CD4-positive, CD25-positive, alpha-beta regulatory T cell (primary cell): ENCODE results near the gene SEMA6B. TPM values are rescaled to one million over a fixed set of nuclear protein-coding genes. Genes with fewer than 3 reads are reported as not detected.
"Not testable (repeated sequence)": the region's sequence is repeated elsewhere in the genome, so short reads cannot be mapped to it uniquely, and the experiment has no call there.

Source experiments
- ATAC-seq, 2 donors: fragments of 150-1000 bp; cut with Tn5 transposase; one replicate each; pipeline ENCODE4 v1.10.0; 2021; ENCODE audit warnings: low read depth in 2 of 2, moderate number of reproducible peaks in 2 of 2, moderate library complexity in 1 of 2
- DNase-seq, 3 donors: peaks; one replicate each; pipeline versions ENCODE4 v3.0.0 to v3.0.0-alpha.2; 2012 to 2022; ENCODE audit warnings: mixed read lengths in 1 of 3
- H3K27ac ChIP-seq: one replicate; pipeline ENCODE4 v1.7.0; 2013; ENCODE audit warnings: mild to moderate bottlenecking, low read length; ENCODE audit not compliant: insufficient read depth, poor library complexity, severe bottlenecking
- H3K27me3 ChIP-seq: one replicate; pipeline ENCODE4 v1.7.0; 2013; ENCODE audit warnings: low read length; ENCODE audit not compliant: control insufficient read depth, insufficient read depth
- H3K36me3 ChIP-seq: one replicate; pipeline ENCODE4 v1.7.0; 2013; ENCODE audit warnings: mild to moderate bottlenecking, low read length, moderate library complexity; ENCODE audit not compliant: control insufficient read depth, insufficient read depth
- H3K4me1 ChIP-seq: 2 replicates; pipeline ENCODE4 v1.7.0; 2013; ENCODE audit warnings: mild to moderate bottlenecking, low read length; ENCODE audit not compliant: insufficient read depth, control insufficient read depth, poor library complexity, severe bottlenecking
- H3K4me3 ChIP-seq: one replicate; pipeline ENCODE4 v1.7.0; 2013; ENCODE audit warnings: low read depth, mild to moderate bottlenecking, low read length, moderate library complexity
- H3K9me3 ChIP-seq, 2 experiments: 1 replicate in 1 of 2; 2 replicates in 1 of 2; pipeline ENCODE4 v1.7.0; 2013; ENCODE audit warnings: low read length in 2 of 2, mild to moderate bottlenecking in 1 of 2, moderate library complexity in 1 of 2; ENCODE audit not compliant: control insufficient read depth in 2 of 2
- H3K27ac Mint-ChIP-seq, 3 donors: one replicate each; pipeline ENCODE4 v1.8.0; 2020 to 2022; ENCODE audit warnings: mild to moderate bottlenecking in 3 of 3, mixed read lengths in 3 of 3, moderate library complexity in 2 of 3
- H3K27me3 Mint-ChIP-seq: one replicate; pipeline ENCODE4 v1.8.0; 2022; ENCODE audit warnings: mild to moderate bottlenecking, mixed read lengths
- H3K36me3 Mint-ChIP-seq: one replicate; pipeline ENCODE4 v1.8.0; 2020; ENCODE audit warnings: mixed read lengths
- H3K4me1 Mint-ChIP-seq, 4 donors: one replicate each; pipeline ENCODE4 v1.8.0; 2020 to 2022; ENCODE audit warnings: mixed read lengths in 4 of 4, mild to moderate bottlenecking in 1 of 4
- H3K4me3 Mint-ChIP-seq, 4 donors: one replicate each; pipeline ENCODE4 v1.8.0; 2020 to 2022; ENCODE audit warnings: mild to moderate bottlenecking in 4 of 4, mixed read lengths in 4 of 4, moderate library complexity in 3 of 4
- H3K9me3 Mint-ChIP-seq, 7 donors: one replicate each; pipeline ENCODE4 v1.8.0; 2020 to 2022; ENCODE audit warnings: mixed read lengths in 7 of 7, mild to moderate bottlenecking in 3 of 7, moderate library complexity in 2 of 7
- polyA plus RNA-seq, 4 donors: library from polyadenylated mRNA; unstranded; fragments of 300-500 nt; fragmentation: Illumina TruSeq; gene quantifications; one replicate each; pipeline ENCODE4 v1.2.3, GENCODE V29; 2021
- total RNA-seq: library from RNA; stranded (reverse); gene quantifications from one replicate; pipeline ENCODE4 v1.2.3, GENCODE V29; 2022

Gene SEMA6B
- total and polyA plus RNA-seq, 5 donors from 2014 or later = not detected

DNA sequence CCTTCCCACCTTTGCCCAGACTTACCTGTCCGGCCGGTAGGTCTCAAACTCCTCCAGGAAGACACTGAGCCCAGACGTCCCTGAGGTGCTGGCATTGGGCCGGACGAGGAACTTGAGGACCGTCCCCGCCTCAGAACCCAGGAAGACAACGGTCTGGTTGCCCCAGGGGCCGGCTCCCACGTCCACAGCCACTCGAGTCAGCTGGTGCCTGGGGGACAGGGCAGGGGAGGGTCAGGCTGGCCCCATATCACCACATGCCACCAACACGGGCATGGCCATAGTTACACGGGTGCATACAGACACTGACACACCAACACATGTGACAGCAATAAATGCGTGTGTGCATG lies 11.3 kb downstream of the SEMA6B start:
- DNase-seq = no peak
- H3K36me3 Mint-ChIP-seq = peaks cover 4% of the 10 kb centered on the region
- ATAC-seq = no peak
- no peak overlapping the region for H3K27ac Mint-ChIP-seq
- H3K4me1 Mint-ChIP-seq = no peaks in the 10 kb centered on the region
- no peaks in the 10 kb centered on the region for H3K4me1 ChIP-seq
- H3K36me3 ChIP-seq = no peaks in the 10 kb centered on the region
- H3K27ac ChIP-seq = no peak overlapping the region
- H3K4me3 ChIP-seq = no peak overlapping the region
- no peaks in the 10 kb centered on the region for H3K9me3 ChIP-seq
- H3K9me3 Mint-ChIP-seq = peaks cover 0 to 5% (median 0%) of the 10 kb centered on the region in 7 donors
- H3K4me3 Mint-ChIP-seq = no peak overlapping the region
- no peaks in the 10 kb centered on the region for H3K27me3 ChIP-seq
- peaks cover 4% of the 10 kb centered on the region for H3K27me3 Mint-ChIP-seq

DNA sequence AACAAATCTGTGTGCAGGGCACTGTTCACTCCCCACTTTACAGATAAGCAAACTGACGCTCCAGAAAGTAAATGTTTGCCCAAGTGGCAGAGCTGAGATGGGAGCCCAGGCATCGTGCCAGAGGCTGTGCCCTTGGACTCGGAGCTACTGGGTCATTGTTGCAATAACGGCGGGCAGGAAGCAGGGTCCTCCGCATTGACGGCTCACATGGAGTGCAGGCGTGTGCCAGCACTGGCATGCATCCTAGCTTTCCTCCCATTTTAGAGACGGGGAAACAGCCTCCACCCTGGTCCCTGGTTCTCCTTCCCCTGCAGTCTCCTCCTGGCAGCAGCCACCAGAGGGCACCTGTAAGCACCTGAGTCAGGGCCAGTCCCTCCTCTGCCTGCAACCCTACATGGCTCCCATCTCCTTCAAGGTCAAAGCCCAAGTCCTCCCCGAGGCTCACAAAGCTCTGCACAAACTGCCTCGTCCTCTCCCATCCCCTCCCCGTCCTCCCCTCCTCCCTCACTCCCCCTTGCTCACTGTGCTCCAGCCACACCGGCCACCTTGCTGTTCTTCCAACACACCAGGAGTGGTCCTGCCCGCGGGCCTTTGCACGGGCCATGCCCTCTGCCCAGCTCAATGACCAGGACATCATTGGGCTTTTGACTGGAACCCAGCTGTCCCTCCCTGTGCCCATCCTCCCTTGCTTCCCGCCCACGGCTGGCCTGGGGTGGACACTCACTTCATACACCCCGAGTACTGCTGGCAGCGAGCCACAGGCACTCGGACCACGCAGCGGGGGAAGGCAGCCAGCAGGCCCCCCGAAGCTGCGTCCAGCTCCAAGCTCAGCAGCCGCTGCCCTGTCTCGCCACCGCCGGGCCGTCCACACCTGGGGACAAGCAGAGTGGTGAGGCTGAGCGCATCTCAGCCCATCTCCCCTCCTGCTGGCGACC lies 11.9 kb downstream of the SEMA6B start:
- Histone ChIP-seq H3K4me1 (no peaks in the 10 kb centered on the region), H3K9me3 (no peaks in the 10 kb centered on the region), H3K4me3 (no peak overlapping the region), H3K27me3 (no peaks in the 10 kb centered on the region), H3K36me3 (no peaks in the 10 kb centered on the region), H3K27ac (no peak overlapping the region)
- DNase-seq (peak in 1 of 3 donors; percentile 17), ATAC-seq (no peak)
- Mint-ChIP-seq H3K4me1 (no peaks in the 10 kb centered on the region), H3K36me3 (no peaks in the 10 kb centered on the region), H3K4me3 (no peak overlapping the region), H3K27me3 (peaks cover 4% of the 10 kb centered on the region), H3K9me3 (peaks cover 0 to 3% (median 0%) of the 10 kb centered on the region in 7 donors), H3K27ac (peak overlapping the region in 1 of 3 donors; percentile 48)

DNA sequence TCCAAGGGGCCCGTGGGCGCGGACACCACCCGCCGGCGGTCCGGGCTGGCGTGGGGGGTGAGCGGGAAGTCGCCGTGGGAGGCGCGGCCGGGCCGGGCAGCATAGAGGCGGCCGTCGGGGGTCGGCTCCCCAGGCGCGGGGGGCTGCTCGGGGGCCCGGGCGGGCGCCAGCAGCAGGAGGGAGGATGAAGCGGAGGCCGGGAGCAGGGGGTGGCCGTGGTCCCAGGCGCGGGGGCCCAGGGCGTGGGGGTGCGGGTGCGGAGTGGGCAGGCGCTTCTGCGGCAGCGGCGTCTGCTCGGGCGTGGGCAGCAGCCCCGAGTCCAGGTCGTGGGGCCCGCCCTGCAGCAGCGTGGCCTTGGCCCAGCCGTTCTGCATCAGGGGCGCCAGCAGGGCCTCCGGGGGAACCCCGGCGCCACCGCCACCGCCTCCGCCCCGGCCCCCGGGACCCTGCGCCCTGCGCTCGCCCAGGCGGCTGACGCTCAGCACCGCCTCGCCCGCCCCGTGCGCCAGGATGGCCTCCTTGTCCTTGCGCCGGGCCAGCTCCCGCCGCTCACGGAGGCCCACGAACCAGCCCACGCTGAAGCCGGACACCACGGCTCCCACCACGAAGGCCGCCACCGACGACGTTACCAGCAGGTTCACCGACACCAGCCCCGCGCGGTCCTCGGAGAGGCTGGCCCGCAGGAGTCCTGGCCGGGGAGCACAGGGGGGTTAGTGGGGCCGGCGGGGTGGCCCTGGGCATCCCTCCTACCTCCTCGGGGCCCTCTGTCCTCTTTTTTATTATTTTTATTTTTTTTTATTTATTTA lies 15.4 kb downstream of the SEMA6B start:
- no peak for DNase-seq
- Mint-ChIP-seq H3K36me3 (no peaks in the 10 kb centered on the region), H3K27me3 (peaks cover 4% of the 10 kb centered on the region), H3K9me3 (peaks cover 0 to 3% (median 0%) of the 10 kb centered on the region in 7 donors), H3K4me3 (no peak overlapping the region), H3K27ac (no peak overlapping the region), H3K4me1 (peaks cover 0 to 13% (median 5%) of the 10 kb centered on the region in 4 donors)
- Histone ChIP-seq H3K9me3 (no peaks in the 10 kb centered on the region), H3K4me1 (peaks cover 6% of the 10 kb centered on the region), H3K27ac (no peak overlapping the region), H3K4me3 (no peak overlapping the region), H3K27me3 (no peaks in the 10 kb centered on the region), H3K36me3 (no peaks in the 10 kb centered on the region)
- no peak for ATAC-seq

DNA sequence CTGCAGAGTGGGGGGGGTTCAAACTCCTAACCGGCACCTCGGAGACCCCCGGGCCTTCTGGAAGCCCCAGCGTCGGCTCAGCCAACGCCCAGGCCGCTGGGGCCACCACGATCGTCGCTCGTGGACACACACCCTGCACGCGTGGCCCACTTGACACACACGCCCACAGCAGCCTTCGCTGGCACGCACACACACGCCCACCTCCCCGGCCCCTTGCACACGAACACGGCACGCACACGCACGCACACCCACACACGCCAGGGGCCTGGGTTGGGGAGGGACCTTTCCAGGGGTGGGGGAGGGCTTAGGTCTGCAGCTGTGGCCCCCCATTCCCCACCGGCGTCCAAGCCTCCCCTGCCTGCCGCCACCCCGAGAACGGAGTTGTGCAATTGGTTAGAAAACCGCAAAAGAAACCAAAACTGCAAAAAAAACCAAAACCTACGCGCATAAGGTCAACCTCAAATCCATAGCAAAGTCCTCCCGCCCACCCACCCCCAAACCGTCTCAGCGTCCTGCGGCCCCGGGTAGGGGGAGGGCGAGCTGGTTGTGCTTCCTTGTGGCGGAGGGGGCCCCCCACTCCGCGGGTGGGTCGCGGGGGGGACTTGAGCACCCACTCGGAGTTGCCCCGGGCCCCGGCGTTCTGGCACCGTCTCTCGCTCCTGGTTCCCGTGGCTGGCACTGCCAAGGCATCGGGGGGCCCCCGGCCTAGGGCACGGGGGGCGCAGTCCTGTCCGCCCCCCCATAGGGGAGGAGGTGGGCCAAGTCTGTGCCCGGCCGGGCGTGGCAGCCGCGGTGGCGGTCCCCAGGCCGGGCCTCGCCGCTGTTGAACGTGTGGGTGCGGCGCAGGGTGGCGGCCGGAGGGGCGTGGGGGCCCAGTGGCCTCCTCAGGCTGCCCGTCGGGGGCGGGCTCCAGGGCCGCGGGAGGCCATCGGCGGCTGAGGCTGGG lies 16.3 kb downstream of the SEMA6B start:
- no peaks in the 10 kb centered on the region for H3K36me3 ChIP-seq
- peaks cover 4% of the 10 kb centered on the region for H3K27me3 Mint-ChIP-seq
- no peaks in the 10 kb centered on the region for H3K36me3 Mint-ChIP-seq
- no peak overlapping the region for H3K4me3 Mint-ChIP-seq
- peaks cover 0 to 3% (median 0%) of the 10 kb centered on the region in 7 donors for H3K9me3 Mint-ChIP-seq
- H3K4me1 Mint-ChIP-seq = peaks cover 0 to 15% (median 5%) of the 10 kb centered on the region in 4 donors
- ATAC-seq (no peak), DNase-seq (no peak)
- H3K27ac Mint-ChIP-seq = no peak overlapping the region
- H3K9me3 ChIP-seq = no peaks in the 10 kb centered on the region
- no peak overlapping the region for H3K4me3 ChIP-seq
- no peaks in the 10 kb centered on the region for H3K27me3 ChIP-seq
- H3K4me1 ChIP-seq = peaks cover 6% of the 10 kb centered on the region
- H3K27ac ChIP-seq = no peak overlapping the region

DNA sequence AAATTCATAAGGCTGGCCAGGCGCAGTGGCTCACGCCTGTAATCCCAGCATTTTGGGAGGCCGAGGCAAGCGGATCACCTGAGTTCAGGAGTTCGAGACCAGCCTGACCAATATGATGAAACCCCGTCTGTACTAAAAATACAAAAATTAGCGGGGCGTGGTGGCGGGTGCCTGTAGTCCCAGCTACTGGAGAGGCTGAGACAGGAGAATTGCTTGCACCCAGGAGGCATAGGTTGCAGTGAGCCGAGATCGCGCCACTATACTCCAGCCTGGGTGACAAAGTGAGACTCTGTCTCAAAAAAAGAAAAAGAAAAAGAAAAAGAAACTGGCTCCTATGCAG lies 17.7 kb downstream of the SEMA6B start:
- not testable (repeated sequence) for H3K27me3 Mint-ChIP-seq, H3K4me3 Mint-ChIP-seq, H3K4me1 ChIP-seq, ATAC-seq, H3K27me3 ChIP-seq, DNase-seq, H3K36me3 ChIP-seq, H3K27ac Mint-ChIP-seq, H3K36me3 Mint-ChIP-seq, H3K9me3 Mint-ChIP-seq, H3K27ac ChIP-seq, H3K9me3 ChIP-seq, H3K4me3 ChIP-seq
- H3K4me1 Mint-ChIP-seq = peaks cover 0 to 15% (median 5%) of the 10 kb centered on the region in 4 donors

DNA sequence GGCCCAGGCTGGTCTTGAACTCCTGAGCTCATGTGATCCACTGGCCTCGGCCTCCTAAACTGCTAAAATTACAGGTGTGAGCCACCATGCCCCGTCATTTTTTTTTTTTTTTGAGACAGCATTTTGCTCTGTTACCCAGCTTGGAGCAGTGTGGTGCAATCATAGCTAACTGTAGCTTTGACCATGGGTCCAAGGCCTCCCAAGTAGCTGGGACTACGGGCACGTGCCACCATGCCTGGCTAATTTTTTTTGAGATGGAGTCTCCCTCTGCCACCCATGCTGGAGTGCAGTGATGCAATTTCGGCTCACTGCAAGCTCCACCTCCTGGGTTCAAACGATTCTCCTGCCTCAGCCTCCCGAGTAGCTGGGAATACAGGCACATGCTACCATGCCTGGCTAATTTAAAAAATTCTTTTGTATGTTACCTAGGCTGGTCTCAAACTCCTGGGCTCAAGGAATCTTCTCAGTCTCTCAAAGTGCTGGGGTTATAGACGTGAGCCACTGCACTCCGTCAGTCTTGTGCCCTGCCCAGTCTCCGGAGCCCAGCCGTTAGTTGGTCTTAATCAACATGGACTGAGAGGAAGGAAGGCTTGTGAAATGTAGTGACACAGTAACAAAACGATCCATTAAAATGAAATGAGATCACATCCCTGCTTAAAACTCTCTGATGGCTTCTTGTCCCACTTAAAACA lies 18.2 kb downstream of the SEMA6B start:
- peaks cover 0 to 15% (median 5%) of the 10 kb centered on the region in 4 donors for H3K4me1 Mint-ChIP-seq
- Histone ChIP-seq H3K36me3 (no peaks in the 10 kb centered on the region), H3K4me1 (peaks cover 6% of the 10 kb centered on the region), H3K4me3 (no peak overlapping the region), H3K27ac (no peak overlapping the region), H3K9me3 (no peaks in the 10 kb centered on the region), H3K27me3 (no peaks in the 10 kb centered on the region)
- H3K36me3 Mint-ChIP-seq = no peaks in the 10 kb centered on the region
- no peak for ATAC-seq
- DNase-seq = no peak
- no peak overlapping the region for H3K27ac Mint-ChIP-seq
- peaks cover 0 to 3% (median 0%) of the 10 kb centered on the region in 7 donors for H3K9me3 Mint-ChIP-seq
- H3K4me3 Mint-ChIP-seq = peak overlapping the region in 1 of 4 donors; percentile 47
- H3K27me3 Mint-ChIP-seq = no peaks in the 10 kb centered on the region
